Neural cell (in vitro differentiated cells): ENCODE data around the gene CAMSAP2.

Source experiments
- MXI1 ChIP-seq: fragments of 450-650 bp; conservative IDR thresholded peaks from 2 replicates; pipeline ENCODE4 v1.6.1; 2014; ENCODE audit warnings: antibody characterized with exemption, mild to moderate bottlenecking; ENCODE audit not compliant: poor library complexity, severe bottlenecking
- TF ChIP-seq, protein P1 (sequence below): fragments of 450-650 bp; IDR thresholded peaks from 2 replicates; pipeline ENCODE4 v1.5.1; 2014; ENCODE audit warnings: antibody characterized with exemption, mild to moderate bottlenecking, moderate library complexity; ENCODE audit not compliant: poor library complexity, severe bottlenecking
- TF ChIP-seq, protein P2 (sequence below): IDR thresholded peaks from 2 replicates; pipeline ENCODE4 v1.6.1; 2012; ENCODE audit warnings: borderline replicate concordance

DNA sequence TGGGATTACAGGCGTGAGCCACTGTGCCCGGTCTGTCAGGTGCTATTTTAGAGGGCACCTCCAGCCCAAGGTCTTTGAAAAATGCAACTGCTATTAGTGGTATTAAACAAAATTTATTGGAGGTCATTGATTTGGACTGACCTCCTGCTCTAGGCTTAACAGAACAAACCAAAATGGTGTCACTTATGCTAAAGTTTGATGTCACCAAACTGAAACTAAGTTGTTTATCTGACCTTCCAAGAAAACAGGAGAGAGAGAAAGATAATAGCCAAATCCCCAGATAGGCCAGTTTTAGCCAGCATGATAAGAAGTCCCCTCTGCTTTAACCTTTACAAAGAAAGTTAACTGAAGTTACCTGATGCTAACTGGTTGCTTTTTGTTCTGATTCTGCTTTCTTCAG, 147.9 kb downstream of the CAMSAP2 start:
- TF ChIP-seq, protein P1, sequence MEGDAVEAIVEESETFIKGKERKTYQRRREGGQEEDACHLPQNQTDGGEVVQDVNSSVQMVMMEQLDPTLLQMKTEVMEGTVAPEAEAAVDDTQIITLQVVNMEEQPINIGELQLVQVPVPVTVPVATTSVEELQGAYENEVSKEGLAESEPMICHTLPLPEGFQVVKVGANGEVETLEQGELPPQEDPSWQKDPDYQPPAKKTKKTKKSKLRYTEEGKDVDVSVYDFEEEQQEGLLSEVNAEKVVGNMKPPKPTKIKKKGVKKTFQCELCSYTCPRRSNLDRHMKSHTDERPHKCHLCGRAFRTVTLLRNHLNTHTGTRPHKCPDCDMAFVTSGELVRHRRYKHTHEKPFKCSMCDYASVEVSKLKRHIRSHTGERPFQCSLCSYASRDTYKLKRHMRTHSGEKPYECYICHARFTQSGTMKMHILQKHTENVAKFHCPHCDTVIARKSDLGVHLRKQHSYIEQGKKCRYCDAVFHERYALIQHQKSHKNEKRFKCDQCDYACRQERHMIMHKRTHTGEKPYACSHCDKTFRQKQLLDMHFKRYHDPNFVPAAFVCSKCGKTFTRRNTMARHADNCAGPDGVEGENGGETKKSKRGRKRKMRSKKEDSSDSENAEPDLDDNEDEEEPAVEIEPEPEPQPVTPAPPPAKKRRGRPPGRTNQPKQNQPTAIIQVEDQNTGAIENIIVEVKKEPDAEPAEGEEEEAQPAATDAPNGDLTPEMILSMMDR: no peak
- TF ChIP-seq, protein P2, sequence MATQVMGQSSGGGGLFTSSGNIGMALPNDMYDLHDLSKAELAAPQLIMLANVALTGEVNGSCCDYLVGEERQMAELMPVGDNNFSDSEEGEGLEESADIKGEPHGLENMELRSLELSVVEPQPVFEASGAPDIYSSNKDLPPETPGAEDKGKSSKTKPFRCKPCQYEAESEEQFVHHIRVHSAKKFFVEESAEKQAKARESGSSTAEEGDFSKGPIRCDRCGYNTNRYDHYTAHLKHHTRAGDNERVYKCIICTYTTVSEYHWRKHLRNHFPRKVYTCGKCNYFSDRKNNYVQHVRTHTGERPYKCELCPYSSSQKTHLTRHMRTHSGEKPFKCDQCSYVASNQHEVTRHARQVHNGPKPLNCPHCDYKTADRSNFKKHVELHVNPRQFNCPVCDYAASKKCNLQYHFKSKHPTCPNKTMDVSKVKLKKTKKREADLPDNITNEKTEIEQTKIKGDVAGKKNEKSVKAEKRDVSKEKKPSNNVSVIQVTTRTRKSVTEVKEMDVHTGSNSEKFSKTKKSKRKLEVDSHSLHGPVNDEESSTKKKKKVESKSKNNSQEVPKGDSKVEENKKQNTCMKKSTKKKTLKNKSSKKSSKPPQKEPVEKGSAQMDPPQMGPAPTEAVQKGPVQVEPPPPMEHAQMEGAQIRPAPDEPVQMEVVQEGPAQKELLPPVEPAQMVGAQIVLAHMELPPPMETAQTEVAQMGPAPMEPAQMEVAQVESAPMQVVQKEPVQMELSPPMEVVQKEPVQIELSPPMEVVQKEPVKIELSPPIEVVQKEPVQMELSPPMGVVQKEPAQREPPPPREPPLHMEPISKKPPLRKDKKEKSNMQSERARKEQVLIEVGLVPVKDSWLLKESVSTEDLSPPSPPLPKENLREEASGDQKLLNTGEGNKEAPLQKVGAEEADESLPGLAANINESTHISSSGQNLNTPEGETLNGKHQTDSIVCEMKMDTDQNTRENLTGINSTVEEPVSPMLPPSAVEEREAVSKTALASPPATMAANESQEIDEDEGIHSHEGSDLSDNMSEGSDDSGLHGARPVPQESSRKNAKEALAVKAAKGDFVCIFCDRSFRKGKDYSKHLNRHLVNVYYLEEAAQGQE: no peak
- TF ChIP-seq MXI1: no peak
